ENCODE measurements around the gene AMBRA1.

DNA sequence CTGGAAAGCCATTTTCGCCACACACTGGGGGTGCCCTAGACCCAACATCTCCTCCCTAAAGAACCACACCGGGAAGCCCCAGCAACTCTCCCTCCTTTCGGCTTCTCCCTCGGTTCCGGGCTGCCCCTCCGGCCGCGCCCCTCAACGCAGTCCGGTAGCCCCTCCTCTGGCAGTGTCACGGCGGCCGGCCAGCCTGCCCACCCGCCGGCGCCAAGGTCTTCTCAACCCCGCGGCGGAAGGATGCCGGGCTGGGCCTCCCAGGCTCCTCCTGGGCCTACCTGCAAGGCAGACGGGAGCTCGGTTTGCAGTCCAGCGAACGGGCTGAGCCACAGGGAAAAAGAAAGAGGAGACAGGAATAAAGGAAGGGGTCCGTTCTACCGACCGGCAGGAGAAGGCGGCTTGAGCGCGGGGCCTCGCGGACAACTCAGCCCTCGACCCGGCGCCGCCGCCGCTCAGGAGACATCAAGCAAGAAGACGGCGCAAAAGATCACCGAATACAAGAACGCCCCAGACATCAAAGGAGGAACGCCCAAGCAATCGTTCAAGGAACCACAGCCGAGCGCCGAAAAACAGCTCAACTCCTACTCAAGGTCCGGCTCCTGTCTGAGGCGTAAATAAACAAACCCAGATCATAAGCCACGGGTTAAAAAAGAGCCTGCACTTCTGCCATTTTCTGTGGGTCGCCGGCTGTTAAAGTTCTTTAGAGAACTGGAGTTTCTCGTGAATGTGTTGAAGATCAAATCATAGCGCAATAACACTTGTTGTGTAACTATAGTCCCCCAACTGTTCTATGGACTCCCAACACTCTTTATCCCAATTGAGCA is at the start of gene AMBRA1:
- TF ChIP-seq, protein P1, sequence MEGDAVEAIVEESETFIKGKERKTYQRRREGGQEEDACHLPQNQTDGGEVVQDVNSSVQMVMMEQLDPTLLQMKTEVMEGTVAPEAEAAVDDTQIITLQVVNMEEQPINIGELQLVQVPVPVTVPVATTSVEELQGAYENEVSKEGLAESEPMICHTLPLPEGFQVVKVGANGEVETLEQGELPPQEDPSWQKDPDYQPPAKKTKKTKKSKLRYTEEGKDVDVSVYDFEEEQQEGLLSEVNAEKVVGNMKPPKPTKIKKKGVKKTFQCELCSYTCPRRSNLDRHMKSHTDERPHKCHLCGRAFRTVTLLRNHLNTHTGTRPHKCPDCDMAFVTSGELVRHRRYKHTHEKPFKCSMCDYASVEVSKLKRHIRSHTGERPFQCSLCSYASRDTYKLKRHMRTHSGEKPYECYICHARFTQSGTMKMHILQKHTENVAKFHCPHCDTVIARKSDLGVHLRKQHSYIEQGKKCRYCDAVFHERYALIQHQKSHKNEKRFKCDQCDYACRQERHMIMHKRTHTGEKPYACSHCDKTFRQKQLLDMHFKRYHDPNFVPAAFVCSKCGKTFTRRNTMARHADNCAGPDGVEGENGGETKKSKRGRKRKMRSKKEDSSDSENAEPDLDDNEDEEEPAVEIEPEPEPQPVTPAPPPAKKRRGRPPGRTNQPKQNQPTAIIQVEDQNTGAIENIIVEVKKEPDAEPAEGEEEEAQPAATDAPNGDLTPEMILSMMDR (IDR thresholded peaks at IDR 0.05): no peak
- no peak for TF ChIP-seq EP300 (IDR thresholded peaks at IDR 0.05)
- peak; percentile 64 for TF ChIP-seq POLR2AphosphoS5 (IDR thresholded peaks at IDR 0.05)
